Coronary artery (tissue), 2 donors: ENCODE results near the gene PDXP.

Experiments used
- DNase-seq: peaks from one replicate; pipeline ENCODE4 v3.0.0-alpha.2; 2017; ENCODE audit warnings: low spot score
- H3K27ac ChIP-seq, 2 donors: fragments of 200-600 bp; sonication (generic); one replicate each; pipeline ENCODE4 v1.5.1; 2016 to 2019
- H3K4me3 ChIP-seq: fragments of 200-600 bp; sonication (generic); 2 replicates; pipeline ENCODE4 v1.5.1; 2016; ENCODE audit warnings: mild to moderate bottlenecking, moderate library complexity
- TF ChIP-seq, protein P1 (sequence below): fragments of 200-600 bp; sonication (generic); IDR thresholded peaks from one replicate; pipeline ENCODE4 v1.5.1; 2019; ENCODE audit warnings: antibody characterized with exemption

Gene PDXP

DNA sequence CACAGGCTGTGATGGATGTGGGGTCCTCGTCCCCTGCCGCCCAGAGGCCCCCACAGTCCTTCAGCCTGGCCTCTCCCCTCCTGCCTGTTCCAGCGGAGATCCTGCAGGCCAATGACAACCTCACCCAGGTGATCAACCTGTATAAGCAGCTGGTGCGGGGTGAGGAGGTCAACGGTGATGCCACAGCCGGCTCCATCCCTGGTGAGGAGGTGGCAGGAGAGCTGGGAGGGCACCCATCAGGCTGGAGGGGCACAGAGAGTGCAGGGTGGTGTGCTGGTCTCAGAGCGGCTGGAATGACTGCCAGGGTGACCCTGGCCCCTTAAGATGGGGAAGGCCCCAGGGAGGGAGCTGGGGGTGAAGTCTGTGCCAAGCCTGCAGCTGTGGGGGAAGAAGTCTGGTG is 33.6 kb upstream of the PDXP start:
- DNase-seq = no peak
- TF ChIP-seq, protein P1, sequence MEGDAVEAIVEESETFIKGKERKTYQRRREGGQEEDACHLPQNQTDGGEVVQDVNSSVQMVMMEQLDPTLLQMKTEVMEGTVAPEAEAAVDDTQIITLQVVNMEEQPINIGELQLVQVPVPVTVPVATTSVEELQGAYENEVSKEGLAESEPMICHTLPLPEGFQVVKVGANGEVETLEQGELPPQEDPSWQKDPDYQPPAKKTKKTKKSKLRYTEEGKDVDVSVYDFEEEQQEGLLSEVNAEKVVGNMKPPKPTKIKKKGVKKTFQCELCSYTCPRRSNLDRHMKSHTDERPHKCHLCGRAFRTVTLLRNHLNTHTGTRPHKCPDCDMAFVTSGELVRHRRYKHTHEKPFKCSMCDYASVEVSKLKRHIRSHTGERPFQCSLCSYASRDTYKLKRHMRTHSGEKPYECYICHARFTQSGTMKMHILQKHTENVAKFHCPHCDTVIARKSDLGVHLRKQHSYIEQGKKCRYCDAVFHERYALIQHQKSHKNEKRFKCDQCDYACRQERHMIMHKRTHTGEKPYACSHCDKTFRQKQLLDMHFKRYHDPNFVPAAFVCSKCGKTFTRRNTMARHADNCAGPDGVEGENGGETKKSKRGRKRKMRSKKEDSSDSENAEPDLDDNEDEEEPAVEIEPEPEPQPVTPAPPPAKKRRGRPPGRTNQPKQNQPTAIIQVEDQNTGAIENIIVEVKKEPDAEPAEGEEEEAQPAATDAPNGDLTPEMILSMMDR = no peak
- H3K27ac ChIP-seq = peak overlapping the region in 1 of 2 donors; percentile 81
- no peak overlapping the region for H3K4me3 ChIP-seq

DNA sequence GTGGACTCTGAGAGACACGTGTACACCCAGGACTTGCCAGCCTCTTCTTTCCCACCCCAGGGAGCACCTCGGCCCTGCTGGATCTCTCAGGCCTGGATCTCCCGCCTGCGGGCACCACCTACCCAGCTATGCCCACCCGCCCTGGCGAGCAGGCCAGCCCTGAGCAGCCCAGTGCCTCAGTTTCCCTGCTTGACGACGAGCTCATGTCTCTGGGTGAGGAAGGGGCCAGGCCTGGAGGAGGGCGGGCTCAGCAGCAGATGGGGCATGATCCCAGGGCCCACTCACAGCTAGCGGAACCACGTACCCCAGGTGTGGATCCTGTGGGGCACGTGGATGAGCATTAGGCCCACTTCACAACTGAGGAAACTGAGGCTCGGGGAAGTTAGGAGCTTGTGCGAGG is 32.8 kb upstream of the PDXP start:
- no peak for DNase-seq
- peak overlapping the region; percentile 2 to 81 for H3K27ac ChIP-seq

DNA sequence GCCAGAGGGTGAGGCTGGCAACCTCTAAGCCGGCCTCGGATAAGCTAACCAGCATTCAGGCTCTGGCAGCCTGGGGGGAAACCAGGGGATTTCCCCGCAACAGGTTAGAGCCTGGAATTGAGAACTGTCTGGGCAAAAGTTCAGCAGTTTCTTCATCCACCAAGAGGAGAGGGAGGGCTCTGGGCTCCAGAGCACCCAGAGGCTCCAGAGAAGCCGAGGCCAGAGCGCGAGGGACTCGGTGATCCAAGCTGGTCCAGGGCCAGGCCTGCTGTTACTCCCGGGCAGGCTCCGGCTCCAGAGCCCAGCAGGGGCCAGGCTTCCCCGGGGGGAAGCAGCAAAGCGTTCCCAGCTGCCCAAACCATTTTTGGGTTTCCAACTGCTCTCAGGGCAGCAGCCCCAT is 32.4 kb upstream of the PDXP start:
- no peak for DNase-seq
- TF ChIP-seq, protein P1 = no peak
- Histone ChIP-seq H3K27ac (peak overlapping the region; percentile 2 to 81), H3K4me3 (no peak overlapping the region)

More for the DNA sequence above, 32.8 kb upstream of the PDXP start:
- no peak overlapping the region for H3K4me3 ChIP-seq
- TF ChIP-seq, protein P1 = no peak

DNA sequence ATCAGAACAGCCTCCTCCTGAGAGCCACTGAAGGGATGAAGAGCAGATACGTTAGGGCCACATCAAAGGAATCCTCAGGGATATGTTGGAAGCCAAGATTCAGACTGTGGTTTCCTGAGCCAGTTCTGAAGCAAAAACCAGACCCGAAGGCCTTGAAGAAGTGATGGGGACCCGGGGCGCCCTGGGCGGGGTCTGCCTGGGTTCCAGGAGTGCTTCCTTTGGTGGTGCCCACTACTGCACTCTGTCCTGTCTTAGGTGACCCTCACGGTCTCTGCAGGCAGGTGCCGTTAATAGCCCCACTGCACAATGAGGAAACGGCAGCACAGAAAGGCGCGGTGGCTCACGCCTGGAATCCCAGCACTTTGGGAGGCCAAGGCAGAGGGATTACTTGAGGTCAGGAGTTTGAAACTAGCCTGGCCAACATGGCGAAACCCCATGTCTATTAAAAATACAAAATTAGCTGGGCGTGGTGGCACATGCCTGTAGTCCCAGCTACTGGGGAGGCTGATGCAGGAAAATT is 31.9 kb upstream of the PDXP start:
- Histone ChIP-seq H3K27ac (peak overlapping the region; percentile 2 to 81), H3K4me3 (no peak overlapping the region)
- TF ChIP-seq, protein P1 = no peak
- DNase-seq = no peak

DNA sequence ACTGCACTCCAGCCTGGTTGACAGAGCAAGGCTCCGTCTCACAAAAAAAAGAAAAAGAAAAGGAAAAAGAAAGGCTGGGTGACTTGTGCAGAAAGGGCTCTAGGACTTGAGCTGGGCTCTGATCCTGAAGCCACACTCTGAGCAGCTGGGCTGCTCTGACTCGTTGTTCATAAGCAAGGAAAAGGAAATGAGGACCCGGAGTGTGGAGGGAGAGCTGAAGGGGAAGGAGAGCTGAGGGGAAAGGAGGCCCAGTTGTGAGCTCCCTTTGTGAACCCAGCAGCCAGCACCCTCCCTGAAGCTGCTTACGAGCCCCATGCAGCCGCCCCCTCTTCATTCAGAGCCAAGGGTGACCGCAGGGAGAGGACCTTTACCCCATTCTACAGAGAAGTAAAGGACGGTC is 31.4 kb upstream of the PDXP start:
- Histone ChIP-seq H3K4me3 (no peak overlapping the region), H3K27ac (peak overlapping the region; percentile 2 to 68)
- no peak for DNase-seq
- TF ChIP-seq, protein P1 = no peak

DNA sequence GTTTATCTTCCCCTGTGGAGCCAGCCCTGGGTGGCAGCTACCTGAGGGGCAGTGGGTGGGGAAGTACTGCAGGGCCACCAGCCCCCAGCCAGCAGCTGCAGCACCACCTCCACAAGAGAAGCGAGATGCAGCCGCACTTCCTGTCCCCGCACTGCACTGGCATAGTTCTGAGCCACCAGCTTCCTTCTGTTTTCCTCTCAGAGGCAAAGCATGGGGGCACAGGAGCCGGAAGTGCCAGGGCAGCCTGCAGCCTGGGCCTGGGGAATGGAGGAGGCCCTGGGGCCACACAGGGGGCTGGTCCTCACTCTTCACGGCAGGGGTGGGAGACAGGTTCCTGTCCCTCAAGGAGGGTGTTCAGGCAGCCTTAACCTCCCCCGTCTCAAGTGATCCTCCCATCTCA is 31.0 kb upstream of the PDXP start:
- Histone ChIP-seq H3K4me3 (no peak overlapping the region), H3K27ac (peak overlapping the region in 1 of 2 donors; percentile 68)
- TF ChIP-seq, protein P1 = no peak
- DNase-seq = no peak

DNA sequence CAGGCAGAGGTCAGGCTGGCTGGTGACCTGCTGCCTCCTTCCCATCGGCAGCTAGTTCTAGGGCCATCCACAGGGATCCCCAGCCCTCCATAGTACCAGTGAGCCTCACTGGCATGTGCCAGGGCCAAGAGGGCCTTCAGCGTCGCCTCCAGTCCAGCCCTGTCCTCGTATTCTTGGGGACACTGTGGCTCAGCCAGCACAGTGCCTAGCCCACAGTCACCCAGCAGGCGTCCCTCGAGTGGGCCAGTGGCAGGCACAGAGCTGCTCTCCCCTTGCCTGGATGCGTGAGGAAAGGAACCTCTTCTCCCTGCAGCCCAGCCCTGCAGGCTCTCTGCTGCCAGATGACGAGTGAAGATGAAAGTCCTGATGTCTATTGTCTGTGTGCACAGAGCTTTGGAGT is 29.7 kb upstream of the PDXP start:
- H3K4me3 ChIP-seq = no peak overlapping the region
- TF ChIP-seq, protein P1 = no peak
- DNase-seq = no peak
- H3K27ac ChIP-seq = no peak overlapping the region
